Measurements from ENCODE around the gene FKBP2. TPM values are rescaled to one million over a fixed set of nuclear protein-coding genes. Genes with fewer than 3 reads are reported as not detected.
A peak's percentile ranks its signal among the peaks of the same experiment; 100 is the strongest.

The FKBP2 gene
- total and polyA plus RNA-seq, 2 of the 13 experiments (the other 11 are each of a cell fraction or from before 2014, with no cell fraction given): 30.1 to 53.3 TPM

- TF ChIP-seq ZHX1 (CRISPR knock-in tag; IDR thresholded peaks at IDR 0.05; ENCODE audit: low read depth) (no peak; the same call in 1 of the 2 replicates), ADNP (CRISPR knock-in tag; IDR thresholded peaks at IDR 0.05) (no peak), NR2C2 (CRISPR knock-in tag; IDR thresholded peaks at IDR 0.05; ENCODE audit: borderline replicate concordance) (peak; percentile 100), U2AF1 (optimal IDR thresholded peaks at IDR 0.05; ENCODE audit: low read depth, low read length) (peak; percentile 46), ZNF414 (CRISPR knock-in tag; IDR thresholded peaks at IDR 0.05) (peak; percentile 49), HHEX (CRISPR knock-in tag; IDR thresholded peaks at IDR 0.05) (no peak), YEATS4 (CRISPR knock-in tag; IDR thresholded peaks at IDR 0.05; ENCODE audit: borderline replicate concordance) (0 out of 2 replicates have a peak, but pooled peaks have one; percentile 4), BCLAF1 (IDR thresholded peaks at IDR 0.05) (no peak), ZNF501 (CRISPR knock-in tag; IDR thresholded peaks at IDR 0.05) (peak; percentile 97), ARNT (IDR thresholded peaks at IDR 0.05) (no peak), ZFY (CRISPR knock-in tag; IDR thresholded peaks at IDR 0.05) (peak; percentile 90), RFXANK (CRISPR knock-in tag; IDR thresholded peaks at IDR 0.05) (no peak), ZNF790 (CRISPR knock-in tag; IDR thresholded peaks at IDR 0.05; ENCODE audit: borderline replicate concordance) (no peak)
- TF ChIP-seq, protein P1, sequence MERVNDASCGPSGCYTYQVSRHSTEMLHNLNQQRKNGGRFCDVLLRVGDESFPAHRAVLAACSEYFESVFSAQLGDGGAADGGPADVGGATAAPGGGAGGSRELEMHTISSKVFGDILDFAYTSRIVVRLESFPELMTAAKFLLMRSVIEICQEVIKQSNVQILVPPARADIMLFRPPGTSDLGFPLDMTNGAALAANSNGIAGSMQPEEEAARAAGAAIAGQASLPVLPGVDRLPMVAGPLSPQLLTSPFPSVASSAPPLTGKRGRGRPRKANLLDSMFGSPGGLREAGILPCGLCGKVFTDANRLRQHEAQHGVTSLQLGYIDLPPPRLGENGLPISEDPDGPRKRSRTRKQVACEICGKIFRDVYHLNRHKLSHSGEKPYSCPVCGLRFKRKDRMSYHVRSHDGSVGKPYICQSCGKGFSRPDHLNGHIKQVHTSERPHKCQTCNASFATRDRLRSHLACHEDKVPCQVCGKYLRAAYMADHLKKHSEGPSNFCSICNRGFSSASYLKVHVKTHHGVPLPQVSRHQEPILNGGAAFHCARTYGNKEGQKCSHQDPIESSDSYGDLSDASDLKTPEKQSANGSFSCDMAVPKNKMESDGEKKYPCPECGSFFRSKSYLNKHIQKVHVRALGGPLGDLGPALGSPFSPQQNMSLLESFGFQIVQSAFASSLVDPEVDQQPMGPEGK (CRISPR knock-in tag; IDR thresholded peaks at IDR 0.05): peak; percentile 93
- TF ChIP-seq, protein P2, sequence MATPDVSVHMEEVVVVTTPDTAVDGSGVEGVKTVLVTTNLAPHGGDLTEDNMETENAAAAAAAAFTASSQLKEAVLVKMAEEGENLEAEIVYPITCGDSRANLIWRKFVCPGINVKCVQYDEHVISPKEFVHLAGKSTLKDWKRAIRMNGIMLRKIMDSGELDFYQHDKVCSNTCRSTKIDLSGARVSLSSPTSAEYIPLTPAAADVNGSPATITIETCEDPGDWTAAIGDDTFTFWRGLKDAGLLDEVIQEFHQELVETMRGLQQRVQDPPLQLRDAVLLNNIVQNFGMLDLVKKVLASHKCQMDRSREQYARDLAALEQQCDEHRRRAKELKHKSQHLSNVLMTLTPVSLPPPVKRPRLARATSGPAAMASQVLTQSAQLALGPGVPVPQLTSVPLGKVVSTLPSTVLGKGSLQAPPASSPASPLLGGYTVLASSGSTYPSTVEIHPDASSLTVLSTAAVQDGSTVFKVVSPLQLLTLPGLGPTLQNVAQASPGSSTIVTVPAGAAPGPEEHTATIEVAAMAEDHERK (CRISPR knock-in tag; IDR thresholded peaks at IDR 0.05; ENCODE audit: low read depth): peak; percentile 45; the same call in 1 of the 2 replicates
- TF ChIP-seq, protein P3, sequence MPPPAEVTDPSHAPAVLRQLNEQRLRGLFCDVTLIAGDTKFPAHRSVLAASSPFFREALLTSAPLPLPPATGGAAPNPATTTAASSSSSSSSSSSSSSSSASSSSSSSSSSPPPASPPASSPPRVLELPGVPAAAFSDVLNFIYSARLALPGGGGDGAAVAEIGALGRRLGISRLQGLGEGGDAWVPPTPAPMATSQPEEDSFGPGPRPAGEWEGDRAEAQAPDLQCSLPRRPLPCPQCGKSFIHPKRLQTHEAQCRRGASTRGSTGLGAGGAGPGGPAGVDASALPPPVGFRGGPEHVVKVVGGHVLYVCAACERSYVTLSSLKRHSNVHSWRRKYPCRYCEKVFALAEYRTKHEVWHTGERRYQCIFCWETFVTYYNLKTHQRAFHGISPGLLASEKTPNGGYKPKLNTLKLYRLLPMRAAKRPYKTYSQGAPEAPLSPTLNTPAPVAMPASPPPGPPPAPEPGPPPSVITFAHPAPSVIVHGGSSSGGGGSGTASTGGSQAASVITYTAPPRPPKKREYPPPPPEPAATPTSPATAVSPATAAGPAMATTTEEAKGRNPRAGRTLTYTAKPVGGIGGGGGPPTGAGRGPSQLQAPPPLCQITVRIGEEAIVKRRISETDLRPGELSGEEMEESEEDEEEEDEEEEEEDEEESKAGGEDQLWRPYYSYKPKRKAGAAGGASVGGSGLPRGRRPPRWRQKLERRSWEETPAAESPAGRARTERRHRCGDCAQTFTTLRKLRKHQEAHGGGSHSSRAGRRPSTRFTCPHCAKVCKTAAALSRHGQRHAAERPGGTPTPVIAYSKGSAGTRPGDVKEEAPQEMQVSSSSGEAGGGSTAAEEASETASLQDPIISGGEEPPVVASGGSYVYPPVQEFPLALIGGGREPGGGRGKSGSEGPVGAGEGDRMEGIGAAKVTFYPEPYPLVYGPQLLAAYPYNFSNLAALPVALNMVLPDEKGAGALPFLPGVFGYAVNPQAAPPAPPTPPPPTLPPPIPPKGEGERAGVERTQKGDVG (CRISPR knock-in tag; IDR thresholded peaks at IDR 0.05; ENCODE audit: borderline replicate concordance): no peak
These were observed 28.8 kb downstream of the FKBP2 start (continued) for GRCh38 chr11:64269540-64270220.

Measured in HepG2 (cell line).